ENCODE data around the gene TNFRSF19.
"Not testable (repeated sequence)": the region's sequence is repeated elsewhere in the genome, so short reads cannot be mapped to it uniquely, and the experiment has no call there.

DNA sequence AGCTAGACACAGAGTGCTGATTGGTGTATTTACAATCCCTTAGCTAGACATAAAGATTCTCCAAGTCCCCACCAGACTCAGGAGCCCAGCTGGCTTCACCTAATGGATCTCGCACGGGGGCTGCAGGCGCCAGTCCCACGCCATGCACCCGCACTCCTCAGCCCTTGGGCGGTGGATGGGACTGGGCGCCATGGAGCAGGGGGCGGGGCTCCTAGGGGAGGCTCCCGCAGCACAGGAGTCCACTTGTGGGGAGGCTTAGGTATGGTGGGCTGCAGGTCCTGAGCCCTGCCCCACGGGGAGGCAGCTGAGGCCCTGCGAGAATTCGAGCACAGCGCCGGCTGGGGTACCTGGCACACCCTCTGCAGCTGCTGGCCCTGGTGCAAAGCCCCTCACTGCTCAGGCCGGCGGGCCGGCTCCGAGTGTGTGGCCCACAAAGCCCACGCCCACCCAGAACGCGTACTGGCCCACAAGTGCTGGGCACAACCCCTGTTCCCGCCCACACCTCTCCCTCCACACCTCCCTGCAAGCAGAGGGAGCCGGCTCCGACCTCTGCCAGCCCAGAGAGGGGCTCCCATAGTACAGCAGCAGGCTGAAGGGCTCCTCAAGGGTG, 107.6 kb downstream of the TNFRSF19 start:
- not testable (repeated sequence) for TF ChIP-seq POLR2AphosphoS5 (IDR thresholded peaks at IDR 0.05; ENCODE audit: low read depth); GABPA (IDR thresholded peaks at IDR 0.05; ENCODE audit: low read depth); SPI1 (IDR thresholded peaks at IDR 0.05; ENCODE audit: borderline replicate concordance, low read depth)
- TF ChIP-seq, protein P1, sequence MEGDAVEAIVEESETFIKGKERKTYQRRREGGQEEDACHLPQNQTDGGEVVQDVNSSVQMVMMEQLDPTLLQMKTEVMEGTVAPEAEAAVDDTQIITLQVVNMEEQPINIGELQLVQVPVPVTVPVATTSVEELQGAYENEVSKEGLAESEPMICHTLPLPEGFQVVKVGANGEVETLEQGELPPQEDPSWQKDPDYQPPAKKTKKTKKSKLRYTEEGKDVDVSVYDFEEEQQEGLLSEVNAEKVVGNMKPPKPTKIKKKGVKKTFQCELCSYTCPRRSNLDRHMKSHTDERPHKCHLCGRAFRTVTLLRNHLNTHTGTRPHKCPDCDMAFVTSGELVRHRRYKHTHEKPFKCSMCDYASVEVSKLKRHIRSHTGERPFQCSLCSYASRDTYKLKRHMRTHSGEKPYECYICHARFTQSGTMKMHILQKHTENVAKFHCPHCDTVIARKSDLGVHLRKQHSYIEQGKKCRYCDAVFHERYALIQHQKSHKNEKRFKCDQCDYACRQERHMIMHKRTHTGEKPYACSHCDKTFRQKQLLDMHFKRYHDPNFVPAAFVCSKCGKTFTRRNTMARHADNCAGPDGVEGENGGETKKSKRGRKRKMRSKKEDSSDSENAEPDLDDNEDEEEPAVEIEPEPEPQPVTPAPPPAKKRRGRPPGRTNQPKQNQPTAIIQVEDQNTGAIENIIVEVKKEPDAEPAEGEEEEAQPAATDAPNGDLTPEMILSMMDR (IDR thresholded peaks at IDR 0.05; ENCODE audit: insufficient read depth, low read length) = not testable (repeated sequence)
- TF ChIP-seq, protein P2, sequence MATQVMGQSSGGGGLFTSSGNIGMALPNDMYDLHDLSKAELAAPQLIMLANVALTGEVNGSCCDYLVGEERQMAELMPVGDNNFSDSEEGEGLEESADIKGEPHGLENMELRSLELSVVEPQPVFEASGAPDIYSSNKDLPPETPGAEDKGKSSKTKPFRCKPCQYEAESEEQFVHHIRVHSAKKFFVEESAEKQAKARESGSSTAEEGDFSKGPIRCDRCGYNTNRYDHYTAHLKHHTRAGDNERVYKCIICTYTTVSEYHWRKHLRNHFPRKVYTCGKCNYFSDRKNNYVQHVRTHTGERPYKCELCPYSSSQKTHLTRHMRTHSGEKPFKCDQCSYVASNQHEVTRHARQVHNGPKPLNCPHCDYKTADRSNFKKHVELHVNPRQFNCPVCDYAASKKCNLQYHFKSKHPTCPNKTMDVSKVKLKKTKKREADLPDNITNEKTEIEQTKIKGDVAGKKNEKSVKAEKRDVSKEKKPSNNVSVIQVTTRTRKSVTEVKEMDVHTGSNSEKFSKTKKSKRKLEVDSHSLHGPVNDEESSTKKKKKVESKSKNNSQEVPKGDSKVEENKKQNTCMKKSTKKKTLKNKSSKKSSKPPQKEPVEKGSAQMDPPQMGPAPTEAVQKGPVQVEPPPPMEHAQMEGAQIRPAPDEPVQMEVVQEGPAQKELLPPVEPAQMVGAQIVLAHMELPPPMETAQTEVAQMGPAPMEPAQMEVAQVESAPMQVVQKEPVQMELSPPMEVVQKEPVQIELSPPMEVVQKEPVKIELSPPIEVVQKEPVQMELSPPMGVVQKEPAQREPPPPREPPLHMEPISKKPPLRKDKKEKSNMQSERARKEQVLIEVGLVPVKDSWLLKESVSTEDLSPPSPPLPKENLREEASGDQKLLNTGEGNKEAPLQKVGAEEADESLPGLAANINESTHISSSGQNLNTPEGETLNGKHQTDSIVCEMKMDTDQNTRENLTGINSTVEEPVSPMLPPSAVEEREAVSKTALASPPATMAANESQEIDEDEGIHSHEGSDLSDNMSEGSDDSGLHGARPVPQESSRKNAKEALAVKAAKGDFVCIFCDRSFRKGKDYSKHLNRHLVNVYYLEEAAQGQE (IDR thresholded peaks at IDR 0.05; ENCODE audit: insufficient replicate concordance, low read depth) = not testable (repeated sequence)
